Measurements from ENCODE around the gene LGALS4.
"Not testable (repeated sequence)": the region's sequence is repeated elsewhere in the genome, so short reads cannot be mapped to it uniquely, and the experiment has no call there.

Gene LGALS4

GRCh38 chr19:38841787-38842438 lies 29.2 kb upstream of the LGALS4 start:
- no peak for DNase-seq

GRCh38 chr19:38841180-38841766 lies 28.5 kb upstream of the LGALS4 start:
- no peak for DNase-seq

GRCh38 chr19:38840583-38840968 lies 27.8 kb upstream of the LGALS4 start:
- DNase-seq: no peak

- no peak for DNase-seq
These were observed 27.3 kb upstream of the LGALS4 start for GRCh38 chr19:38839816-38840582.

GRCh38 chr19:38838986-38839761 lies 26.4 kb upstream of the LGALS4 start:
- DNase-seq: no peak

GRCh38 chr19:38838208-38838985 lies 25.7 kb upstream of the LGALS4 start:
- DNase-seq: no peak

- no peak for DNase-seq
These were observed 24.9 kb upstream of the LGALS4 start for GRCh38 chr19:38837656-38838121.

- no peak for DNase-seq
These were observed 24.4 kb upstream of the LGALS4 start for GRCh38 chr19:38836983-38837626.

- DNase-seq: no peak
These were observed 23.6 kb upstream of the LGALS4 start for GRCh38 chr19:38836159-38836982.

GRCh38 chr19:38834590-38834989 lies 21.8 kb upstream of the LGALS4 start:
- DNase-seq: no peak

GRCh38 chr19:38834104-38834490 lies 21.4 kb upstream of the LGALS4 start:
- DNase-seq: no peak

GRCh38 chr19:38833092-38833425 lies 20.3 kb upstream of the LGALS4 start:
- no peak for DNase-seq

GRCh38 chr19:38831142-38831605 lies 18.4 kb upstream of the LGALS4 start:
- DNase-seq: peak; percentile 68

- no peak for DNase-seq
These were observed 17.4 kb upstream of the LGALS4 start for GRCh38 chr19:38830039-38830733.

GRCh38 chr19:38829203-38829602 lies 16.5 kb upstream of the LGALS4 start:
- not testable (repeated sequence) for DNase-seq

- DNase-seq: no peak
These were observed 14.3 kb upstream of the LGALS4 start for GRCh38 chr19:38826856-38827551.

GRCh38 chr19:38825936-38826335 lies 13.2 kb upstream of the LGALS4 start:
- DNase-seq: not testable (repeated sequence)

- not testable (repeated sequence) for DNase-seq
These were observed 8.6 kb upstream of the LGALS4 start for GRCh38 chr19:38821230-38821825.

GRCh38 chr19:38819231-38819920 lies 6.6 kb upstream of the LGALS4 start:
- DNase-seq: peak; percentile 61
